MM.1S (cell line): Measurements from ENCODE around the gene TPGS1.

Experiments used
- DNase-seq: peaks from one replicate; pipeline ENCODE4 v3.0.0-alpha.2; 2015
- H2AFZ ChIP-seq: fragments of 300-600 bp; sonication (generic); 2 replicates; pipeline ENCODE4 v1.6.0; 2016; ENCODE audit warnings: antibody characterized with exemption, low read length
- H3F3A ChIP-seq: fragments of 300-600 bp; sonication (generic); 2 replicates; pipeline ENCODE4 v1.6.1; 2016; ENCODE audit warnings: mild to moderate bottlenecking, antibody characterized with exemption, low read length, moderate library complexity, mixed read lengths; ENCODE audit not compliant: insufficient read depth
- H3K27ac ChIP-seq: fragments of 300-600 bp; sonication (generic); 2 replicates; pipeline ENCODE4 v1.5.1; 2016; ENCODE audit warnings: mild to moderate bottlenecking, low read length
- H3K27me3 ChIP-seq: fragments of 300-600 bp; sonication (generic); replicated peaks from 2 replicates; pipeline ENCODE4 v1.6.0; 2016; ENCODE audit warnings: low read length; ENCODE audit not compliant: insufficient read depth
- H3K36me3 ChIP-seq: fragments of 300-600 bp; sonication (generic); replicated peaks from 2 replicates; pipeline ENCODE4 v1.6.1; 2016; ENCODE audit warnings: mild to moderate bottlenecking, low read length, mixed read lengths; ENCODE audit not compliant: insufficient read depth
- H3K4me1 ChIP-seq: fragments of 300-600 bp; sonication (generic); 2 replicates; pipeline ENCODE4 v1.6.1; 2016; ENCODE audit warnings: low read length, mixed read lengths
- H3K4me2 ChIP-seq: fragments of 300-600 bp; sonication (generic); 2 replicates; pipeline ENCODE4 v1.6.0; 2016; ENCODE audit warnings: low read depth, low read length
- H3K4me3 ChIP-seq: fragments of 300-600 bp; sonication (generic); 2 replicates; pipeline ENCODE4 v1.5.1; 2016; ENCODE audit warnings: low read length, mixed read lengths
- H3K79me2 ChIP-seq: fragments of 300-600 bp; sonication (generic); 2 replicates; pipeline ENCODE4 v1.6.1; 2016; ENCODE audit warnings: mixed run types, low read length, mixed read lengths
- H3K9ac ChIP-seq: fragments of 300-600 bp; sonication (generic); 2 replicates; pipeline ENCODE4 v1.6.1; 2016; ENCODE audit warnings: low read length, mixed read lengths
- H3K9me2 ChIP-seq: fragments of 300-600 bp; sonication (generic); replicated peaks from 2 replicates; pipeline ENCODE4 v1.6.1; 2016; ENCODE audit warnings: mild to moderate bottlenecking, low read length, mixed read lengths; ENCODE audit not compliant: insufficient read depth
- H3K9me3 ChIP-seq: fragments of 300-600 bp; sonication (generic); replicated peaks from 2 replicates; pipeline ENCODE4 v1.6.1; 2016; ENCODE audit warnings: mild to moderate bottlenecking, low read length, mixed read lengths; ENCODE audit not compliant: insufficient read depth
- H4K20me1 ChIP-seq: fragments of 300-600 bp; sonication (generic); 2 replicates; pipeline ENCODE4 v1.6.1; 2016; ENCODE audit warnings: mild to moderate bottlenecking, low read length, moderate library complexity, mixed read lengths; ENCODE audit not compliant: insufficient read depth
- EZH2 ChIP-seq: fragments of 300-600 bp; sonication (generic); optimal IDR thresholded peaks from 2 replicates; pipeline ENCODE3; 2017; ENCODE audit warnings: low read depth, mild to moderate bottlenecking, antibody characterized with exemption, low read length, mixed read lengths
- EZH2phosphoT487 ChIP-seq: fragments of 300-600 bp; sonication (generic); IDR thresholded peaks from 2 replicates; pipeline ENCODE4 v1.6.1; 2018; ENCODE audit warnings: antibody characterized with exemption, low read length
- TF ChIP-seq, protein P1 (sequence below): fragments of 300-600 bp; sonication (generic); IDR thresholded peaks from 2 replicates; pipeline ENCODE4 v1.5.1; 2016; ENCODE audit warnings: antibody characterized with exemption, low read length, mixed read lengths

The TPGS1 gene

DNA sequence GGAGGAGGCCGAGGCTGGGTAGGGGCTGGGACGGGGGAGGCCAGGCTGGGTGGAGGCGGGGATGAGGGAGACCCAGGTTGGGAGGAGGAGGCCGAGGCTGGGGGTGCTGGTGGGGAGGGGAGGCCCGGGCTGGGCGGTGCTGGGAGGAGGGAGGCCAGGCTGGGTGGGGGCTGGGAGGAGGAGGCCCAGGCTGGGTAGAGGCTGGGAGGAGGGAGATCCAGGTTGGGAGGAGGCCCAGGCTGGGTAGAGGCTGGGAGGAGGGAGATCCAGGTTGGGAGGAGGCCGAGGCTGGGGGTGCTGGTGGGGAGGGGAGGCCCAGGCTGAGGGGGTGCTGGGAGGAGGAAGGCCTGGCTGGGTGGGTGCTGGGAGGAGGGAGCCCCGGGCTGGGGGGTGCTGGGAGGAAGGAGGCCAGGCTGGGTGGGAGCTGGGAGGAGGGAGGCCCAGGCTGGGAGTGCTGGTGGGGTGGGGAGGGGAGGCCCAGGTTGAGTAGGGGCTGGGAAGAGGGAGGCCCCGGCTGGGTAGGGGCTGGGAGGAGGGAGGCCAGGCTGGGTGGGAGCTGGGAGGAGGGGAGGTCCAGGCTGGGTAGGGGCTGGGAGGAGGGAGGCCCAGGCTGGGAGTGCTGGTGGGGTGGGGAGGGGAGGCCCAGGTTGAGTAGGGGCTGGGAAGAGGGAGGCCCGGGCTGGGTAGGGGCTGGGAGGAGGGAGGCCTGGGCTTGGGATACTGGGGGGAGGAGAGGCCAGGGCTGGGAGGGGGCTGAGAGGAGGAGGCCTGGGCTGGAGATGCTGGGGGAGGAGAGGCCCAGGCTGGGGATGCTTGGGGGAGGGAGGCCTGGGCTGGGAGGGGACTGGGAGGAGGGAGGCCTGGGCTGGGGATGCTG is 10.7 kb downstream of the TPGS1 start:
- Histone ChIP-seq H3K36me3 (no peaks in the 10 kb centered on the region), H3K79me2 (no peaks in the 10 kb centered on the region), H3K9ac (no peak overlapping the region), H3K27ac (no peak overlapping the region), H3K9me2 (no peaks in the 10 kb centered on the region), H3K9me3 (no peaks in the 10 kb centered on the region), H3F3A (no peaks in the 10 kb centered on the region), H3K4me2 (no peak overlapping the region), H3K4me1 (no peaks in the 10 kb centered on the region), H3K4me3 (no peak overlapping the region), H2AFZ (no peak overlapping the region), H3K27me3 (peaks cover 23% of the 10 kb centered on the region), H4K20me1 (no peaks in the 10 kb centered on the region)
- DNase-seq = no peak
- TF ChIP-seq EZH2 = no peak
- TF ChIP-seq, protein P1, sequence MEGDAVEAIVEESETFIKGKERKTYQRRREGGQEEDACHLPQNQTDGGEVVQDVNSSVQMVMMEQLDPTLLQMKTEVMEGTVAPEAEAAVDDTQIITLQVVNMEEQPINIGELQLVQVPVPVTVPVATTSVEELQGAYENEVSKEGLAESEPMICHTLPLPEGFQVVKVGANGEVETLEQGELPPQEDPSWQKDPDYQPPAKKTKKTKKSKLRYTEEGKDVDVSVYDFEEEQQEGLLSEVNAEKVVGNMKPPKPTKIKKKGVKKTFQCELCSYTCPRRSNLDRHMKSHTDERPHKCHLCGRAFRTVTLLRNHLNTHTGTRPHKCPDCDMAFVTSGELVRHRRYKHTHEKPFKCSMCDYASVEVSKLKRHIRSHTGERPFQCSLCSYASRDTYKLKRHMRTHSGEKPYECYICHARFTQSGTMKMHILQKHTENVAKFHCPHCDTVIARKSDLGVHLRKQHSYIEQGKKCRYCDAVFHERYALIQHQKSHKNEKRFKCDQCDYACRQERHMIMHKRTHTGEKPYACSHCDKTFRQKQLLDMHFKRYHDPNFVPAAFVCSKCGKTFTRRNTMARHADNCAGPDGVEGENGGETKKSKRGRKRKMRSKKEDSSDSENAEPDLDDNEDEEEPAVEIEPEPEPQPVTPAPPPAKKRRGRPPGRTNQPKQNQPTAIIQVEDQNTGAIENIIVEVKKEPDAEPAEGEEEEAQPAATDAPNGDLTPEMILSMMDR = no peak
- no peak for TF ChIP-seq EZH2phosphoT487

DNA sequence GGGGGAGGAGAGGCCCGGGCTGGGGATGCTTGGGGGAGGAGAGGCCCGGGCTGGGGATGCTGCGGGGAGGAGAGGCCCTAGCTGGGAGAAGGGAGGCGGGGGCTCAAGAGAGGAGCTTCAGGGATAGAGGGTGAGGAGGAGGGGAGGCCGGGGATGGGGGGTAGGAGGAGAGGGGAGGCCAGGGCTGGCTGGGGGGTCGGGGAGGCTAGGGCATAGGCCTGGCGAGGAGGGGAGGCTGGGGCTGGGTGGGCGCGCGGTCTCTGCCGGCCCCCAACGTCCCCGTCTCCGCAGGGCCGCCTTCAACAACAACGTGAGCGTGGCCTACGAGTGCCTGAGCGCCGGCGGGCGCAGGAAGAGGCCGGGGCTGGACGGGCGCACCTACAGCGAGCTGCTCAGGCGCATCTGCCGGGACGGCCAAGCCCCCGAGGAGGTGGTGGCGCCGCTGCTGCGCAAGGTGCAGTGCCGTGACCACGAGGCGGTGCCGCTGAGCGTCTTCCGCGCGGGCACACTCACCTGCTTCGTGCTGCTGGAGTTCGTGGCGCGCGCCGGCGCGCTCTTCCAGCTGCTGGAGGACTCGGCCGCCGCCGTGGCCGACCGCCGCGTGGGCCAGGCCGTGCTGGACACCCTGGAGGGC is 11.4 kb downstream of the TPGS1 start:
- no peaks in the 10 kb centered on the region for H3K9me3 ChIP-seq
- peaks cover 24% of the 10 kb centered on the region for H3K27me3 ChIP-seq
- DNase-seq = no peak
- no peak overlapping the region for H3K4me2 ChIP-seq
- no peaks in the 10 kb centered on the region for H3K4me1 ChIP-seq
- no peaks in the 10 kb centered on the region for H3K79me2 ChIP-seq
- no peak overlapping the region for H2AFZ ChIP-seq
- no peak overlapping the region for H3K9ac ChIP-seq
- H4K20me1 ChIP-seq = no peaks in the 10 kb centered on the region
- no peaks in the 10 kb centered on the region for H3K36me3 ChIP-seq
- no peaks in the 10 kb centered on the region for H3K9me2 ChIP-seq
- no peaks in the 10 kb centered on the region for H3F3A ChIP-seq
- H3K27ac ChIP-seq = no peak overlapping the region
- TF ChIP-seq EZH2 (no peak), EZH2phosphoT487 (no peak)
- TF ChIP-seq, protein P1 = no peak
- no peak overlapping the region for H3K4me3 ChIP-seq

DNA sequence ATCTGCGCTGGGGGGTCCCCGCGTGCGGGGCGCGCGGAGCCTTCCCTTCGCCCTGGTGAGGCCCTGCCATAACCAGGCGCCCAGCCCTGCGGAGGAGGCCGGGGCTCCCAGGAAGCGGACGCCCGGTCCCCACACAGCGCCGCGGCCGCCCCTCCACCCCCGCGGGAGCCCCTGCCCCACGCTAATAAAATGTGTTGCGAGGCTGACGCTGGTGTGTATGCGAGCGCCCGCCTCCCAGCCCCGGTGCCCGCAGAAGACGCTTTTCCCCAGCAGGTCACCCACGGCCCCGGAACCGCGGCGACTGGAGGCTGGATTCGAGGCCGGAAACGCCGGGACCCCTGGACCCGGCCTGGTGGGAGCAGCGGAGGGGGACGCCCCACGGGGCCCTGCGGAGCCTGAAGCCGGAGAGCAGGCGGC is 12.2 kb downstream of the TPGS1 start:
- Histone ChIP-seq H3F3A (no peaks in the 10 kb centered on the region), H4K20me1 (no peaks in the 10 kb centered on the region), H3K9ac (no peak overlapping the region), H3K4me1 (no peaks in the 10 kb centered on the region), H3K79me2 (no peaks in the 10 kb centered on the region), H3K36me3 (no peaks in the 10 kb centered on the region), H3K4me2 (no peak overlapping the region), H3K9me3 (no peaks in the 10 kb centered on the region), H3K4me3 (no peak overlapping the region), H2AFZ (no peak overlapping the region), H3K27ac (no peak overlapping the region), H3K9me2 (no peaks in the 10 kb centered on the region), H3K27me3 (peaks cover 24% of the 10 kb centered on the region)
- no peak for TF ChIP-seq EZH2phosphoT487
- no peak for TF ChIP-seq EZH2
- TF ChIP-seq, protein P1 = no peak
- DNase-seq = no peak
